GM21529 (cell line): ENCODE measurements around the gene AGAP5.
"Not testable (repeated sequence)": the region's sequence is repeated elsewhere in the genome, so short reads cannot be mapped to it uniquely, and the experiment has no call there.

Experiments
- ATAC-seq: cut with Tn5 transposase; IDR thresholded peaks from one replicate; pipeline ENCODE4 v1.9.1; 2021; ENCODE audit not compliant: unreplicated experiment

AGAP5 gene

GRCh38 chr10:73697675-73698159, at the start of gene AGAP5:
Gene AGAP5 (minus strand): TSS chr10:73698109. CDS start chr10:73697755, 354 bp downstream.
- not testable (repeated sequence) for ATAC-seq

GRCh38 chr10:73746721-73747120, 48.8 kb upstream of the AGAP5 start:
- ATAC-seq, result no peak

GRCh38 chr10:73744664-73744975, 46.7 kb upstream of the AGAP5 start:
- peak; percentile 27 for ATAC-seq

GRCh38 chr10:73743905-73744663, 46.2 kb upstream of the AGAP5 start, which contains the start of gene SEC24C:
Gene SEC24C (plus strand): TSS chr10:73744372. CDS start chr10:73746833, 2,461 bp downstream.
- peak; percentile 86 for ATAC-seq

- no peak for ATAC-seq
Measured at GRCh38 chr10:73743327-73743904, 45.5 kb upstream of the AGAP5 start.

- no peak for ATAC-seq
Measured at GRCh38 chr10:73742454-73742734, 44.5 kb upstream of the AGAP5 start.

GRCh38 chr10:73740501-73741254, 42.8 kb upstream of the AGAP5 start:
- not testable (repeated sequence) for ATAC-seq

- ATAC-seq, result no peak
Measured at GRCh38 chr10:73734796-73735305, 36.9 kb upstream of the AGAP5 start.

GRCh38 chr10:73734028-73734720, 36.3 kb upstream of the AGAP5 start:
- ATAC-seq, result no peak

GRCh38 chr10:73732931-73733623, 35.2 kb upstream of the AGAP5 start:
- ATAC-seq, result no peak

GRCh38 chr10:73732426-73732825, 34.5 kb upstream of the AGAP5 start:
- ATAC-seq, result no peak

GRCh38 chr10:73731588-73732375, 33.9 kb upstream of the AGAP5 start:
- ATAC-seq, result no peak

GRCh38 chr10:73730153-73730906, 32.4 kb upstream of the AGAP5 start:
- peak; percentile 82 for ATAC-seq

GRCh38 chr10:73729781-73730152, 31.9 kb upstream of the AGAP5 start:
- not testable (repeated sequence) for ATAC-seq

GRCh38 chr10:73723516-73723915, 25.6 kb upstream of the AGAP5 start:
- ATAC-seq, result no peak

GRCh38 chr10:73720561-73720960, 22.7 kb upstream of the AGAP5 start:
- not testable (repeated sequence) for ATAC-seq

- peak; percentile 41 for ATAC-seq
Measured at GRCh38 chr10:73717556-73717955, 19.6 kb upstream of the AGAP5 start.

GRCh38 chr10:73716251-73716650, 18.3 kb upstream of the AGAP5 start:
- ATAC-seq, result no peak
